ENCODE measurements around the gene MBD2. TPM values are rescaled to one million over a fixed set of nuclear protein-coding genes. Genes with fewer than 3 reads are reported as not detected.

Gene MBD2
- total RNA-seq, 1 donor from 2014 or later = 23.8 TPM

DNA sequence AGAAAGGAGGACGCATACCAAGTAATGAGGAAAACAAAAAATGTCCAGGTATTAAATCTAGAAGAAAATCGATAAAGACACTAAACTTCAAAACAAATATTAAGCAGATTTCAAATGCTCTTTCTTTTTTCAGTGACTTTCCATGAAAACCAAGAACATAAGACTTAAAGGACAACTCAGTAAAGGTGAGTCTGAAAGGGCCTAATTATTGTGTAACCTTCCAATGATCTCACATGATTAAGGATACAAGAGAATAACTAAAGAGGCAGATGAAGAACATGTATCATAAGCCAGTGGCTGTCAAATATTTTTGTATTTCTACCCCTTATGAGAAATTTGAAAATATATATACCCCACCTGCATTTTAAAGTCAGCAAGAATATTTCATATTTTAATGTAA, 30.7 kb downstream of the MBD2 start:
- DNase-seq = no peak

DNA sequence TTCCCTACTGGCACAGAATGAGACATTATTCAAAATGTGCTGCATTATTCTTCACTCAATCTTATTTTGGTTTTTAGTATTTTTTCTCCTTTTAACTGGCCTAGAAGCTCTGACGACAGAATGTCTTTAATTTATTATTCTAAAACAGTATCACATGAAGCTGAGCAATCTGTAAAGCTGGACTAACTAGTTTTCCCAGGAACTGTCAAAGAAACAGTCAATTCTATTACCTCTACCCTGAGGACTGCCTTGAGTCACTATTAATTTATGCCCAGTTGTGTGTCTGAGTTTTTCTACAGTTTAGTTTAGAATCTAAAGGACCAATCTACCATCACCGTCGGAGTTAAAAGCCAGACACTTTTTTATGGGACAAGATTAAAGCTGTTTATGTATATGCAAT, 31.6 kb downstream of the MBD2 start:
- no peak for DNase-seq

DNA sequence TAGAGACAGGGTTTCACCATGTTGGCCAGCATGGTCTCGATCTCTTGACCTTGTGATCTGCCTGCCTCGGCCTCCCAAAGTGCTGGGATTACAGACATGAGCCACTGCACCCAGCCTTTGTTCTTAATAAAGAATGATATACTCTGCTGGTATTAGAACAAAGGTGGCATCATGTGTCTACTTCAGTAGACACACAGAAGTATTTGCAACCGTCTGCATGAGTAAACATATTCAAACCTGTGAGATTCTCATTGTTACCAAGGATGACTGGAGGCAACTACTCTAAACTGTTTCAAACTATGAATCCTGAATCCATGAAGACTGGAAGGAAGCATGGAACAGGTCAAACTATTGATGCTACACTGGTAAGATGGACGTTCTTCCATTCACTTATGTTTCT, 32.1 kb downstream of the MBD2 start:
- no peak for DNase-seq

DNA sequence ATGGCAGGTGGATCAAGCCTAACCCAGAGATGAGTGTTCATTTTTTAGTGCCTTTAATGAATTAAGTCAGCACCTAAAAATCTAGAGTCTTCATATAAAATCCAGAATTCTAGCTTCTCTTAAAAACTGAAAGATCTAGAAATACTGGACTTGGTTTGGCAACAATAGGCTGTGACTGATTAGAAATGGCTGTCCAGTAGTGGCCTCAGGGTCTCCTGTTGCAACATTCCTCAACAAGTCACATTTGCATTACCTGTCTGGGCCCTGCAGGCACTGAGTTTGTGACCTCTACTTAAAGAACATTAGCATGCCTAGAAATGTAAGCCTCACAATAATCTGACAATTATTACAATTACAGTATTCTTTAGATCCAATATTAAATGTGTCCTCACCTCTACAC, 33.1 kb downstream of the MBD2 start:
- no peak for DNase-seq

DNA sequence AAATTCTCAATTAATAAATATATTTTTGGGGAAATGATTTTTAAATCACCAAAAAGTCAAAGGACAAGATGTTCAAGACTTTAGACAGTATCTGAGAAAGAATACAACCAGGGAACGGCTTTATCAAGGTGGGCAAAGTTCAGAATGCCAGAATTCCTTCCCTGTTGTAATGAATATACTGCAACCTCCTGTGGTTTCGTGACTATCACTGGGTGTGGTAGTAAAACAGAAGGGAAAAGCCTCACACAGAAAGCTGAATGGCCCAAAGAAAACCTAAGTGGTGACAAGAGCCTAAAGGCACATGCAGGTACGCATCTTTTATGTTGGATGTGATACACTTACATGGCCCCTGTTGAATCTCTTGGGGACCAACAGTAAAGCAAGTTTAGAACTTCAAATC, 37.1 kb downstream of the MBD2 start:
- DNase-seq = no peak

DNA sequence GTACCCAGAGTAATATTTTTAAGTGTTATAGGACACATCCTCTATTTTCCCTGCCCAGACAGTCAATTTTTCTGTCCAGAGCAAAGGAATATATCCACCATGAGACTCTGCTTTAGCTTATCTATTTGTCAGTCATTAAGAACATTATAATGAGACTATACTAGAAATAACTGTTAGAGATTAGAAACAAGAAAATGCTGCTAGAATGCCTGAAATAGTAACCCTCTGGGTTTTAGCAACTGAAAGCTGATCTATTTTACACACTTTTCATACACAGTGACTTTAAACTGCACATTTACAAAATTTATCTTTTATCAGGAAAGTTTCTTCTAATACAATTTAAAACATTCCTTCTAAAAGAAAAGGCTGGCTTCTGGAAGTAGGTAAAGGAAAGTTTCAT, 39.6 kb downstream of the MBD2 start:
- DNase-seq = no peak

DNA sequence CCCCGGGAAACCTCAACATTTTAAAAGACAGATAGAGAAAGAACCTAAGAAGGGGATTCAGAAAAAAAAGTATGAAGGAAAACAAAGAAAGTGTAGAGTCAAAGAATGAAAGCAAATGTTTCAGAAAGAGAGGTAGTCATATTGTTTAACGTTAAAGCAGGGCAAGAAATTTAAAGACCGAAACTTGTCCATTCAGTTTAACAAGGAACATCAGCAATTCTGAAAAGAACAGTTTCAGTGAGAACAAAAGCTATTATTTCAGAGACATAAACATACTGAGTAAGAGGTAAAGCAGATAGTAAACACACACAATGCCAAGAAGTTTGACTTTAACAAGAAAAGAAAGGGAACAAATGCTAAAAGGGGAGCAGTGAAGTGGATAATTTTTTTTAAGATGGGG, 41.1 kb downstream of the MBD2 start:
- no peak for DNase-seq

DNA sequence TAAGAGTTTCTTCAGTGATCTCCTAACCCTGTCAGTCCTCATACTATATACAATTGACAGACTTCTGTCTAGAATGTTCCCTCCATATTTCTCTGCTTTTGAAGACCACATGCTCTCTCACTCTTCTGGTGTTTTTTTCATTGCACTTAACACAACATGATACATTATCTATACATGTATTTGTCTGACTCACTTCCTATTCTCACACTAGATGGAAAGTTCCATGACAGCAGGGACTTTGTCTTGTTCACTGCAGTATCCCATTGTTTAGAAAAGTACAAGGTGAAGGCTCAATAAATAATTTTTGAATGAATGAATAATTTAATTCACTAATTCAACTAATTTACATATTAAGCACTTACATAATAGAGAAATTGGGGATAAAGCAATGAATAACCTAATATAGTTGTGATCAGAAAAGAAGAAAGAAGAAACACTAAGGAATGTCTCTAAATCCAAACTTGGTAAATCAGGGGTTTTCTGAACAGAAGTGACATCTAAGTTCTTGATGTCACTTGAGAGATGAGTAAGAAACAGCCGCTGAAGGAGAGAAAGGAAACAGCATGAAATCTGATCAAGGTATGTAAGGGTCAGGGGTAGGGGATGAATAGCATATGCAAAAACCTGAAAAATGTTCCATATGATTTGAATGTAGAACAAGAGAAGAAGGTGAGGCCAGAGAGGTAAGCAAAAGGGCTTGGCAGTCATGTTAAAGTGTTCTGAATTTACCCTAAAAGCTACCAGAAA, 42.4 kb downstream of the MBD2 start:
- no peak for DNase-seq

DNA sequence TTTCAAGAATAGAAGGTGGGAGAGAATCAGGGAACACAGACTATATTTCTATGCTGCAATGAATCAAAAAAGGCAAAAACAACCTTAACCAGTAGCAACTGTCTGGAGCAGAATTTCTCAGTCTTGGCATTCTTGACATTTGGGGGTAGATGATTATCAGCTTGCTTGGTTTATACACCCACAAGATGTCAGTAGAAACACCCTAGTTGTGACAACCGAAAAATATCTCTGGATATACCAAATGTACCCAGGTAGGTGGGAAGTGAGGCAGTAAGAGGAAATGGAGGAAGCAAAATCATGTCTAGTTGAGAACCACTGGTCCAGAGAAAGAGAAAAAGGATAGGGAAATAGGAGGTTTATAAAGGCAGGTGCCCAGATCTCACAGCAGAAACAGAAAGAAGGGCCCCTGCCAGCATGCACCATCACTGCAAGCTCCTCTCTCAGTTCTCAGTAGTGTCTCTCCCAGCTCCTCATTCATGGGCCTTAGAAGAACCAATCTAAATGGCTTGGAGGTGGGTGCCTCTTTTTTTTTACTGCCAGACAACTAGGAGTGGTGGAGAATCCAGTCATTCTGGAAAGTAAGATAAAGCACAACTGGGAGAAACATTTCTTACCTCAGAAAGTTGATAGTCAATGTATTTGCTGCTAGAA, 50.4 kb downstream of the MBD2 start:
- no peak for DNase-seq

DNA sequence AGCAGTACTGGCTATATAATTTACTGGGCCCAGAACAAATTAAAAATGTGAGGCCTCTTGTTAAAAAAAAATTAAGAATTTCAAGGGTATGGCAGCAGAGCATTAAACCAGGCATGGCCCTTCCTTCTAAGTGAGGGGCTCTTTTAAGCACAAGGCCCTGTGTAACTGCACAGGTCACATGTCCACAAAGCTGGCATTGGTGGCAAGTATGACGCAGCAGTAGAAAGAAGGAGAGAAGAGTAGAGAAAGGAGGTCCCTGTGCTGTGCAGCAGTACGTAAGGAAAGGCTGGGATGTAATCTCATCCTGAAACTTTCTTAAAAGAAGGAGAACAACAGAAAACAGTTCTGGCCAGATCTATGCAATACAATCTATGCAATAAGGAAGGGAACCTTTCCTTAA, 51.2 kb downstream of the MBD2 start:
- no peak for DNase-seq

DNA sequence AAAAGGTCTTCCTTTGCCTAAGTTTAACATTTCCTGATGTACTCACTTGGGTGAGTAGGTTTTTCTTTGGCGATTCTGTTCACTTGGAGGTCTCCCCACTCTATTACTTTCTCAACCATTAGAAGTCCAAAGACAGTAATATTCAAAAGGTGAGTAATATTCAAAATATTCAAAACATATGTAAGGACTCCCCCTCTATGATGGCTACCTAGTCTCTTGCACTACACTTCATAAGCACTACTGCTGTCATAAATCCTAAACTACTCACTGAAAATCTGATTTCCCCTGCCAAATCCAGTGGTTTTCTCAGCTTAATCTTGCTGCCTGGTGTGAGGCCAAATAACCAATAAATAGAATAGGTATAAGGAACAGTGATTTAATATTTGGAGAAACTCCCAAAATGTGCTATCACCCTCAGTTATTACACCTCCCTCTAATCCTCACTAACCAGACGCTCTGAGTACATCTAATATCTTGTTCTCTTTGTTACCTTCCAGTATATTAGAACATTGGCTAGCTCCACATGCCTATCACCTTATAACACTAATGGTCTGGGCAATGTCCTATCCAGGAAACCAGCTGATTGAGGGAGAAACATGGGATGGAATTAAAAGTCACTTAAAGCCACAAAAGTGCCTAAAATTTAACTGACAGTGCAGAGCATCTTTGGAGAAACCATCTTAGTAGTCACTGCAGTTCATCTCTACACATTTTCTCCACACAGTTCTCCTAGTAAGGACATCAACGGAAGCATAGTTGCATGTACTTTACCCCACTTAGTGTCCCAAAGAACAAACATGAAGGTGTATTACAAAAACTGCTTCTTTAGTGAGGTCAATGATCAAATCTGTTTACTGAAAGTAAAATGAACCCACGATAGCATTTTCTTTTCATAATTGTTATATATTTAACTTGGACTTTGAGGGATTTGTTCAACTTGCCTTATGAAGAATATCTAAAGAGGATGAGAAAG, 54.8 kb downstream of the MBD2 start:
- DNase-seq = no peak

DNA sequence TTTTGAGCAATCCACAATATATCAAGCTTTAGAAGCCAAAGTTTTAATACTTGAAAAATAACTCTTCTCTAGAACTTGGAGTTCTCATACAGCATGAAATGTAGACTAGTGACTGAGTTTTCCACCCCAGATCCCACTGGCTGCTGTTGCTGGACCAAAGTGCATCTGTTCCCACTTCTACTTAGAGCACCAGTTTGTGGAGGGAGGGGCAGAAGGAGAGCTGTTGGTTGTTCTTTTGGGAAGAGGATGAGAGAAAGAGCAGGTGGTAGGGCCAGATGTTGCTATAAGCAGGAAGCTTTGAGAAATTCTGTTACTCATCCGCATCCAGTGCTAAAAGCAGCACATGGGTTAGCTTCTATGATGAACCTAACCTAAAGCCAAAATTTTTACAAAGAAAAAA, 59.0 kb downstream of the MBD2 start:
- no peak for DNase-seq

DNA sequence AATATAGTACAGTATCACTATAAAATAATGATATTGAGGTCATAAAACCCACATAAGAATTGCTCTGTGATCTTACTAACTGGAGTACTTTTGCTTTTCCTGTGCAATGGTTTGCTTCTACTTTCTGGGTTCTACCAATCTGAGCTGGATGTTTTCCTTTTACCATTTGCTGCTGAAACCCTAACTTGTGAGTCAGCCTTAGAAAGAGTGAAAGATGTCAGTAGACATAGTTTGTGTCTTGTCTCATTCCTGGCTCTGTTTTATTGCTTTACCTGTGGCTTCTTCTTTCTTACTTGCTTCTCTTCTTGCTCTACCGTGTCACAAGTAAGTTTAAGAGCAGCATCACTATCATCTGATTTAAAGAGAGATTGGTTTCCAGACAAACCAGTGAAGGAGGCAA, 61.0 kb downstream of the MBD2 start:
- no peak for DNase-seq

DNA sequence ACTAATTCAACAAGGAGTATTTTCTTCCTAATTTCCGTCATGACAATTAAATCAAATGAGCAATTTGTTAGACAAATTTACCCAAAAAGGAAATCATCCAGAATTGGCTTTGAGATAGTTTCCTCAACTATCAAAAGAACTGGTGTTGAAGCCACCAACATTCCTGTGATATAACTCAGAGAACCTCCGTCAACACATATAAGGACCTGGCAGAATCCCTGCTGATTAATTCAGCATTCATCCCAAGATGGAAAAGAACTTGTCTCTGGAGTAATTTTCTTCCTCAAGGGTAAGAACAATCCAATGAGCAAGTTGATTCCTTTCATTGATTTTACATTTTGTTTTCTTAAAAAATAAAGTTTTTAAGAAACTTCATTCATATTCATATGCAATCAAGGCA, 62.0 kb downstream of the MBD2 start:
- DNase-seq = no peak

DNA sequence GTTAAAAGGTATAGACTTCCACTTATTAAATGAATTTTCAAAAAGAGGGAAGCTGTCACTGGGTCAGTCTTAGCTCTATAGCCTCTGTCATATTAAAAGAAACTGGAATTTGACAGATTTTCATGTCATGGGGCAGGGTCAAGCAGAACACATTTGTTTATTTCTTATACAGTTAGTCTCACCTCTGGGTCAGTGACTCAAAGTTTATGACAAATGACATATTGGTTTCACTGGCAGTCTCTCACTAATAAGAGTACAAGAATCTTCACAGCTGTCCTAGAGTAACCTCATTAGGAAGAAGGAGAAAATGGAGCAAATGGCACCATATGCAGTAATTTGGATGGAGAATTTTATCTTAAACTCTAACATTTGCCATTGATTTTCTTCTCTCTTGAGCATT, 63.2 kb downstream of the MBD2 start:
- DNase-seq = no peak

DNA sequence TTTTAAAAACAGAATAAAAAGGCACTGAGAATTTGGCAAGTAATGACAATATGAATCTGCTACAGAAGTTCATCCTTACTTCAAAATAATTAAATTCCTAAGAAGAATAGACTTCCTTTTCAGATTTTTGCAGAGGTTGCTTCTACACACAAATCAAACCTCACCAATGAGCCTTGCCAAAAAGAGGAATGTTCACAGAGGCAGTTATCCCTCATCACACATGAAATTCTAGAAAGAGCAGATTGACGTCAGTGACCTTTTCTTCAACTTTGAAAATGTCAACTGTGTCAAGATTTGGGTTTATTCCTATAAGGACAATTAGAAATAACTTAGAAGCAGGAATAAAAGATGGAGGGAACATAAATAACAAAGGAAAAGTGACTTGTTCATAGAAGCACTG, 64.6 kb downstream of the MBD2 start:
- DNase-seq = no peak

DNA sequence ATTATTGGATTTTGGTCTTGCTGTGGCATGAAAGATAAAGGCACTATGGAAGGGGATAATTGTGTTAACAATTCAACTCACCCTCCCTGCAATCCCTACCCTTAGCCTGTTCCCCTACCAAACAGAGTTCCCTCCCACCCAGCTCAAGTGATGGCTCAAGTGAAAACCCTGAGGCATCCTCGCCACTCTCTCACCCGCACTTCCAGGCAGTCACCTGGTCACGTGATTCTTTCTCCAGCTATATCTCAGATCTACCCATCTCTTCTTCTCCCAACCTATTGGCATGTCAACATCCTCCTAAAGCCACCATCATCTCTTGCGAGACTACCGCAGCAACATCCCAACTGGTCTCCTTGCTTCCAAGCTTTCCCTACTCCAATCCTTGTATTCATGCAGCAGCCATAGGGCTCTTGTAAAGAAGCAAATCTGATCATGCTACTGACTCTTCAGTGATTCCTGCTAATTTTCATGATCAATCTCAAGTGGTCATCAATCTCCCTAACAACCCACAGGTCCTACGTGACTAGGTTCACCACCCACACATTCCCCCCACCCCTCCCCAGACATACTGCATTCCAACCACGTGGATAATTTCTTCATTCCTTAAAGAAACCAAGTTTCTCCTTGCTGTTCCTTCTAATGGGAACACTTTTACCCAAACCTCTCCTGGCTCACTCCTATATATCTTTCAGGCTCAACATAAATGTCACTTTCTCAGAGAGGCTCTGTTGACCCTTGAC, 66.7 kb downstream of the MBD2 start:
- DNase-seq = no peak

DNA sequence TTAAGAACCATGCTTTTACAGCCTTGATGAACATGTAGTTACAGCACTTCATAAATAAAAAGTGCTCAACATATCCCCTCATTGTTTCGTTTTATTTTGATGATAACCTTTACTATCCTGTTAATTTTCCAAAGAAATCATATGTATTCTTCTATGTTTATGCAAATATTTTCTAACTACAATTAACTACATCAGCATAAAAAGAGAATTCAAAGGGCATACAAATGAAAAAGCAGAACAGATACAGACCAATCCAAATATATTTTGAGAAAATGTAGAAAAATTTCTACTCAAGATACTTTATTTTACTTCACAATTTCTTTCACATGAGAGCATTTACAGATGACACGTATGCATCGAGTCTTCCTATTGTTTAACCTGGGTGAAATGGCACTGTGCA, 69.1 kb downstream of the MBD2 start:
- DNase-seq = no peak

DNA sequence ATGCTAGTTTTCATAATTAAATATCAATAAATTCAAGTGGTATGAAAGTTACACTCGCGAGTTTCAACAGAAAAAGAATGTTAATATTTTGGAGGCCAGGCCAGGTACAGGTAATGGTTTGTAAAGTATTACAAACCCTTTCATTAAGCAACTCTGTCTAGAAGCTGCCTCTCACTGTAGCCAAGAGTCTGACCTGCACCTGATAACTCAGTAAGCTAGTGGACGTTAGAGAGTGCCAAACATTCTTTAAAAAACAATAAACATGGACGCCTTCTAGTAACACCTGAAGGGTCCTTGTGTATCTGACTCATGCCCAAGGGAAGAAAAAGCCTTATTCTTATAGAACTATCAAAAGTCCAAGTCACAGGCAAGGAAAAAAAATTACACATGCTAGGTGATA, 70.2 kb downstream of the MBD2 start:
- no peak for DNase-seq

DNA sequence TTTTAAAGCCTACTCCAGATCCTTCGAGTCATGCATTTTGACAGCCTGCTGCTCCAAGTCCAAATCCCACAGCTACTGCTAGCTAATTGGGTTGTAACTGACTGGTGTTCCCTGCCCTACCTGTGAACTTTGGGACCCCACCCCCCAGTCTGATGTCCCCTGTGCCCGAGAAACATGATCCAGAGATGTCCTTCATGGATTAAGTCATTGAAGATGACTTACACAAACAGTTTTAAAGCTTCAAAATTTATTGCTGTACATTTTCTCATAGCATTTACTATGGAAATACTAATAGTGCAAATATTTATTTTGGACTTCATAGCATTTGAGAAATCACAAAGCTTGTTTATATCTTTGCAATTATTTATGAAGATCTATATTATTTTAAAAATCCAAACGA, 73.1 kb downstream of the MBD2 start:
- no peak for DNase-seq

DNA sequence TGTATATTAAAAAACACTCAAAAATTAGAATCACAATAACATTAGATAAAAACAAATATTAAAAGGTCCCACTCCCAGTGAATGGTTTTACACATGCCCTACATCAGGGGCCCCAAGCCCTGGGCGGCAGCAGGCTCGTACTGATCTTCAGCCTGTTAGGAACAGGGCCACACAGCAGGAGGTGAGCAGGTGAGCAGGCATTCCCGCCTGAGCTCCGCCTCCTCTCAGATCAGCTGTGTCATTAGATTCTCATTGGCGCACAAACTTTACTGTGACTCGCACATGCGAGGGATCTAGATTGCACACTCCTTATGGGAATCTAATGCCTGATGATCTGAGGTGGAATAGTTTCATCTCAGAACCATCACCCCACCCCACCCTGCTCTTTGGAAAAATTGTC, 74.2 kb downstream of the MBD2 start:
- no peak for DNase-seq

DNA sequence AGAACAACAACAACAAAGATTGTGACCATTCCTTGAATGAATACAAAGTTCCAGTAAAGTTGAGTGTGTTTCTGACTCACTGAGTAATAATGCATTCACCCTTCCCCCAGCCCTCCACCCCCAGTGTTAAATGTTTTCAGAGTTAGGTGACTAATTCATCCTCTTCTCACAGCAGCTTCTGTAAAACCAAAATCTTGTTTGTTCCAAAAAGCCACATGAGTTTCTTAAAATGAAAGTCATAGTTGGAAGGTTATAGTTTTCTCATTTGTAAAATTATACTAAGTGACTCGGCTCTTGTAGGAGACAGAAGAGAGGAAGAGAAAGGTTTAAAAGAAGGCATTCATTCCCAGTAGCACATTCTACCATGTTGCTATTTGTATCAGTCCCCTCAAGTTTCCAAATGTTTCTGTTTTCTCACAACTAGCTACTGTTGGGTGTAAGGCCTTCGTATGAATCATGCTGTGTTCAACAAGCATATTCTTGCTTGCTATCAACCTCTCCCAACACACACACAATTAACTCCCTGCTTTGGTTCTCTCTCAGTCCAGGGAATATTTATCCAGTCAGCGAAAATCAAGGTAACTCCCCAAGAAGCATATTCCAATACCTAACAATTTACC, 75.3 kb downstream of the MBD2 start:
- no peak for DNase-seq
